GM23338 (cell line): Measurements from ENCODE around the gene PER3. TPM values are rescaled to one million over a fixed set of nuclear protein-coding genes. Genes with fewer than 3 reads are reported as not detected.

Experiments used
- polyA plus RNA-seq: library from polyadenylated mRNA; unstranded; fragments of >200 nt; fragmentation: Nextera tagmentation; extraction: Ambion mirVana; gene quantifications from 2 replicates; pipeline ENCODE4 v1.2.1, GENCODE V29; 2016
- total RNA-seq: library from RNA; depleted of rRNA; stranded (reverse); fragments of >200 nt; shearing (Covaris generic); gene quantifications from 2 replicates; pipeline ENCODE4 v1.2.3, GENCODE V29; 2014; rRNA removed

Gene PER3
- total and polyA plus RNA-seq, 2 experiments from 2014 or later = 6.1 to 16.4 TPM

Other genes with a start within 250 kb of the PER3 start
- 43.0 and 51.6 TPM in 2 replicates for gene VAMP3, start 13.0 kb upstream of the PER3 start, total RNA-seq
- 15.4 and 16.3 TPM in 2 replicates for gene VAMP3, start 13.0 kb upstream of the PER3 start, polyA plus RNA-seq
- gene UTS2, start 68.8 kb downstream of the PER3 start, total RNA-seq = not detected in 2 replicates
- not detected in 2 replicates for gene UTS2, start 68.8 kb downstream of the PER3 start, polyA plus RNA-seq
- gene TNFRSF9, start 156.5 kb downstream of the PER3 start, total RNA-seq = not detected in 2 replicates
- gene TNFRSF9, start 156.5 kb downstream of the PER3 start, polyA plus RNA-seq = not detected in 2 replicates
- gene PARK7, start 177.4 kb downstream of the PER3 start, total RNA-seq = 178 and 184 TPM in 2 replicates
- gene PARK7, start 177.4 kb downstream of the PER3 start, polyA plus RNA-seq = 592 and 679 TPM in 2 replicates
- gene ERRFI1, start 242.0 kb downstream of the PER3 start, total RNA-seq = 51.3 and 59.8 TPM in 2 replicates
- 19.7 and 22.9 TPM in 2 replicates for gene ERRFI1, start 242.0 kb downstream of the PER3 start, polyA plus RNA-seq